Stimulated activated CD4-positive, alpha-beta T cell treated with anti-CD3 and anti-CD28 coated beads, Interleukin-15, amount 100 ng/mL, for 48 hours (primary cell): Measurements from ENCODE around the gene CRLF3.
"Not testable (repeated sequence)": the region's sequence is repeated elsewhere in the genome, so short reads cannot be mapped to it uniquely, and the experiment has no call there.

Experiments used
- DNase-seq, 2 donors: peaks; one replicate each; pipeline ENCODE4 v3.0.0-alpha.2; 2020; ENCODE audit warnings: low read depth in 2 of 2

Gene CRLF3

DNA sequence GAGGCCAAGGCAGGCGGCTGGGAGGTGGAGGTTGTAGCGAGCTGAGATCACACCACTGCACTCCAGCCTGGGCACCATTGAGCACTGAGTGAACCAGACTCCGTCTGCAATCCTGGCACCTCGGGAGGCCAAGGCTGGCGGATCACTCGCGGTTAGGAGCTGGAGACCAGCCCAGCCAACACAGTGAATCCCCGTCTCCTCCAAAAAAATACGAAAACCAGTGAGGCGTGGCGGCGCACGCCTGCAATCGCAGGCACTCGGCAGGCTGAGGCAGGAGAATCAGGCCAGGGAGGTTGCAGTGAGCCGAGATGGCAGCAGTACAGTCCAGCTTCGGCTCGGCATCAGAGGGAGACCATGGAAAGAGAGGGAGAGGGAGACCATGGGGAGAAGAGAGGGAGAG is 88.1 kb downstream of the CRLF3 start:
- DNase-seq, result not testable (repeated sequence)

DNA sequence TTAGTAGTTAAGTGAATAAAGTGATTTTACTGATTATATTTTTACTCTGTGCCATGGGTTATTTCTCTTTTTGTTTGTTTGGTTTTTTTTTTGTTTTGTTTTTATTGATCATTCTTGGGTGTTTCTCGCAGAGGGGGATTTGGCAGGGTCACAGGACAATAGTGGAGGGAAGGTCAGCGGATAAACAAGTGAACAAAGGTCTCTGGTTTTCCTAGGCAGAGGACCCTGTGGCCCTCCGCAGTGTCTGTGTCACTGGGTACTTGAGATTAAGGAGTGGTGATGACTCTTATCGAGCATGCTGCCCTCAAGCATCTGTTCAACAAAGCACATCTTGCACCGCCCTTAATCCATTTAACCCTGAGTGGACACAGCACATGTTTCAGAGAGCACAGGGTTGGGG is 88.8 kb downstream of the CRLF3 start:
- DNase-seq, result not testable (repeated sequence)

DNA sequence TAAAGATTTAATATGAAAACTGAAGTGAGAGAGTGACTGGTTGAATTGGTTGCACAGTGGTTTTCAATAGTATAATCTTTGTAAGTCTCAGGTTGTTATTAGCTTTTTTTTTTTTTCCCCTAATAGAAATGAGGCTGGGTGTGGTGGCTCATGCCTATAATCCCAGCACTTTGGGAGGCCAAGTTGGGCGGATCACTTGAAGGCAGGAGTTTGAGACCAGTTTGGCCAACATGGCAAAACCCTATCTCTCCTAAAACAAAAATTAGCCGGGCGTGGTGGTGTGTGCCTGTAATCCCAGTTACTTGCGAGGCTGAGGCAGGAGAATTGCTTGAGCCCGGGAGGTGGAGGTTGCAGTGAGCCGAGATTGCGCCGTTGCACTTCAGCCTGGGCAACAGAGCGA is 89.3 kb downstream of the CRLF3 start:
- DNase-seq, result not testable (repeated sequence)

DNA sequence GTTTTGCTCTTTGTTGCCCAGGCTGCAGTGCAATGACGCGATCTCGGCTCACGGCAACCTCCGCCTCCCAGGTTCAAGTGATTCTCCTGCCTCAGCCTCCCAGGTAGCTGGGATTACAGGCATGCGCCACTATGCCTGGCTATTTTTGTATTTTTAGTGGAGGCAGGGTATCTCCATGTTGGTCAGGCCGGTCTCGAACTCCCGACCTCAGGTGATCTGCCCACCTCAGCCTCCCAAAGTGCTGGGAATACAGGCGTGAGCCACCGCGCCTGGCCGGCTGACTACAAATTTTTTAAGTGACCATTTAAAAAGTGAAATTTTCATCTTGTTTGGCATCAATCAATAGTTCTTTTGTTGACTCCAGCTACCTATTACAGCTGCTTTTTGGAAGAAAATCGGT is 90.3 kb downstream of the CRLF3 start:
- DNase-seq, result not testable (repeated sequence)
